ENCODE results near the gene PRR33. TPM values are rescaled to one million over a fixed set of nuclear protein-coding genes. Genes with fewer than 3 reads are reported as not detected.

The PRR33 gene
- total and polyA plus RNA-seq, 2 donors (not counting 3 experiments of a cell fraction or from before 2014, with no cell fraction given): not detected

DNA sequence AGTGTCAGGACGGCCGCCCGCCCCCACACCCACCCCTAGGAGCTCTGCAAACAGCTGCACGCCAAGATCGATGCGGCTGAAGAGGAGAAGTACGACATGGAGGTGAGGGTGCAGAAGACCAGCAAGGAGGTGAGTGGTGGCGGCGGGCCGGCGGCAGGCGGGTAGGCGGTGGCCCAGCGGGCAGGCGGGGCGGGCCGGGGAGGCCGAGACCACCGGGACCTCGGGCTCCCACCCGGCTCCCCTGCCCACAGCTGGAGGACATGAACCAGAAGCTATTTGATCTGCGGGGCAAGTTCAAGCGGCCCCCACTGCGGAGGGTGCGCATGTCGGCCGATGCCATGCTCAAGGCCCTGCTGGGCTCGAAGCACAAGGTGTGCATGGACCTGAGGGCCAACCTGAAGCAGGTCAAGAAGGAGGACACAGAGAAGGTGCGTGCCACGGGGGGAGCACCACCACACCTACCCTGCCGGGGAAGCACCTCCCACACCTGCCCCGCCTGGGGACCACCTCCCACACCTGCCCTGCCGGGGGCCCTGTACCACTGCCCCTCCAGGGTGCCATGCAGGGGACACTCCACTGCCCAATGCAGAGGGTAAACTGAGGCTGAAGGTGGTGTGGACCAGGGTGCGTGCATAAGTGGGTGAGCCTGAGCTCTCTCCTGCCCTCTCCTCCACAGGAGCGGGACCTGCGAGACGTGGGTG is 50.8 kb downstream of the PRR33 start:
- intact Hi-C loops (cut with micrococcal nuclease): no loop called here
- Histone ChIP-seq H3K4me1 (ENCODE audit: control insufficient read depth, extremely low read depth, insufficient read depth, low read length) (no peaks in the 10 kb centered on the region), H3K36me3 (ENCODE audit: control insufficient read depth in 2 of 2, extremely low read depth in 1 of 2, insufficient read depth in 2 of 2, low read length in 2 of 2) (no peaks in the 10 kb centered on the region), H2AFZ (ENCODE audit: low read depth, low read length) (no peak overlapping the region), H3K9me1 (replicated peaks; ENCODE audit: control insufficient read depth, extremely low read depth, insufficient read depth, low read length) (no peaks in the 10 kb centered on the region), H3K27ac (ENCODE audit: insufficient read depth, low read depth, low read length) (no peak overlapping the region), H3K9ac (replicated peaks; ENCODE audit: extremely low read depth, insufficient read depth, low read length) (no peak overlapping the region), H3K4me2 (ENCODE audit: insufficient read depth, low read length) (no peak overlapping the region), H3K4me3 (replicated peaks in 1 of 3; ENCODE audit: insufficient read depth in 1 of 3, low read depth in 1 of 3, low read length in 3 of 3) (no peak overlapping the region), H3K9me3 (replicated peaks; ENCODE audit: control insufficient read depth, insufficient read depth, low read length) (no peaks in the 10 kb centered on the region), H4K20me1 (replicated peaks; ENCODE audit: control insufficient read depth, extremely low read depth, insufficient read depth, low read length) (no peaks in the 10 kb centered on the region), H3K79me2 (ENCODE audit: control insufficient read depth, insufficient read depth, low read length) (no peaks in the 10 kb centered on the region), H3K27me3 (ENCODE audit: control insufficient read depth in 2 of 2, insufficient read depth in 2 of 2, low read length in 2 of 2) (no peaks in the 10 kb centered on the region)
- ChIA-PET POLR2A (no interaction called here), CTCF (interaction anchor here (1.1 to 2.6 kb wide), 8 partner anchors 41 to 316 kb away, joined by 3 to 14 read pairs (median 7); no protein-coding TSS in a partner anchor)
- TF ChIP-seq, protein P1, sequence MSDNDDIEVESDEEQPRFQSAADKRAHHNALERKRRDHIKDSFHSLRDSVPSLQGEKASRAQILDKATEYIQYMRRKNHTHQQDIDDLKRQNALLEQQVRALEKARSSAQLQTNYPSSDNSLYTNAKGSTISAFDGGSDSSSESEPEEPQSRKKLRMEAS (IDR thresholded peaks at IDR 0.05; ENCODE audit: insufficient read depth, insufficient read length): no peak
- TF ChIP-seq POLR2AphosphoS5 (IDR thresholded peaks at IDR 0.05; ENCODE audit: insufficient read depth, low read depth, low read length) (no peak), EZH2 (IDR thresholded peaks at IDR 0.05; ENCODE audit: borderline replicate concordance, low read depth, low read length, severe bottlenecking) (no peak), MYC (IDR thresholded peaks at IDR 0.05; ENCODE audit: low read depth, low read length) (no peak), GATA2 (IDR thresholded peaks at IDR 0.05; ENCODE audit: insufficient read depth, insufficient read length, low read depth, low read length) (no peak), JUN (IDR thresholded peaks at IDR 0.05; ENCODE audit: borderline replicate concordance, insufficient read depth, insufficient read length, low read depth) (no peak), POLR2A (IDR thresholded peaks at IDR 0.05; ENCODE audit: low read depth, low read length) (no peak), FOS (IDR thresholded peaks at IDR 0.05; ENCODE audit: borderline replicate concordance, insufficient read depth, low read length) (no peak)
- TF ChIP-seq, protein P2, sequence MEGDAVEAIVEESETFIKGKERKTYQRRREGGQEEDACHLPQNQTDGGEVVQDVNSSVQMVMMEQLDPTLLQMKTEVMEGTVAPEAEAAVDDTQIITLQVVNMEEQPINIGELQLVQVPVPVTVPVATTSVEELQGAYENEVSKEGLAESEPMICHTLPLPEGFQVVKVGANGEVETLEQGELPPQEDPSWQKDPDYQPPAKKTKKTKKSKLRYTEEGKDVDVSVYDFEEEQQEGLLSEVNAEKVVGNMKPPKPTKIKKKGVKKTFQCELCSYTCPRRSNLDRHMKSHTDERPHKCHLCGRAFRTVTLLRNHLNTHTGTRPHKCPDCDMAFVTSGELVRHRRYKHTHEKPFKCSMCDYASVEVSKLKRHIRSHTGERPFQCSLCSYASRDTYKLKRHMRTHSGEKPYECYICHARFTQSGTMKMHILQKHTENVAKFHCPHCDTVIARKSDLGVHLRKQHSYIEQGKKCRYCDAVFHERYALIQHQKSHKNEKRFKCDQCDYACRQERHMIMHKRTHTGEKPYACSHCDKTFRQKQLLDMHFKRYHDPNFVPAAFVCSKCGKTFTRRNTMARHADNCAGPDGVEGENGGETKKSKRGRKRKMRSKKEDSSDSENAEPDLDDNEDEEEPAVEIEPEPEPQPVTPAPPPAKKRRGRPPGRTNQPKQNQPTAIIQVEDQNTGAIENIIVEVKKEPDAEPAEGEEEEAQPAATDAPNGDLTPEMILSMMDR (IDR thresholded peaks at IDR 0.05; ENCODE audit: extremely low read depth in 1 of 2, insufficient read depth in 1 of 2, low read depth in 1 of 2, low read length in 2 of 2): no peak
- DNase-seq (ENCODE audit: low read depth, low spot score) (no peak), FAIRE-seq (no peak)
- dilution Hi-C loops (cut with MboI; ENCODE audit: extremely low pct_ligation_motif_present, low sequenced_read_pairs): no loop called here
- no TSS peak for BruUV-seq (replicated peaks)
